Vein endothelial cell (primary cell): ENCODE data around the gene MEF2A. TPM values are rescaled to one million over a fixed set of nuclear protein-coding genes. Genes with fewer than 3 reads are reported as not detected.

Experiments used
- small RNA-seq: library from RNA; depleted of rRNA; stranded (forward); fragments of <200 nt; gene quantifications from one replicate; pipeline ENCODE3, GENCODE V24; 2012
- total RNA-seq: library from RNA; depleted of rRNA; stranded (reverse); fragments of >200 nt; gene quantifications from 2 replicates; pipeline ENCODE4 v1.2.3, GENCODE V29; 2012

The MEF2A gene
- total RNA-seq, result 48.0 and 53.5 TPM in 2 replicates

DNA sequence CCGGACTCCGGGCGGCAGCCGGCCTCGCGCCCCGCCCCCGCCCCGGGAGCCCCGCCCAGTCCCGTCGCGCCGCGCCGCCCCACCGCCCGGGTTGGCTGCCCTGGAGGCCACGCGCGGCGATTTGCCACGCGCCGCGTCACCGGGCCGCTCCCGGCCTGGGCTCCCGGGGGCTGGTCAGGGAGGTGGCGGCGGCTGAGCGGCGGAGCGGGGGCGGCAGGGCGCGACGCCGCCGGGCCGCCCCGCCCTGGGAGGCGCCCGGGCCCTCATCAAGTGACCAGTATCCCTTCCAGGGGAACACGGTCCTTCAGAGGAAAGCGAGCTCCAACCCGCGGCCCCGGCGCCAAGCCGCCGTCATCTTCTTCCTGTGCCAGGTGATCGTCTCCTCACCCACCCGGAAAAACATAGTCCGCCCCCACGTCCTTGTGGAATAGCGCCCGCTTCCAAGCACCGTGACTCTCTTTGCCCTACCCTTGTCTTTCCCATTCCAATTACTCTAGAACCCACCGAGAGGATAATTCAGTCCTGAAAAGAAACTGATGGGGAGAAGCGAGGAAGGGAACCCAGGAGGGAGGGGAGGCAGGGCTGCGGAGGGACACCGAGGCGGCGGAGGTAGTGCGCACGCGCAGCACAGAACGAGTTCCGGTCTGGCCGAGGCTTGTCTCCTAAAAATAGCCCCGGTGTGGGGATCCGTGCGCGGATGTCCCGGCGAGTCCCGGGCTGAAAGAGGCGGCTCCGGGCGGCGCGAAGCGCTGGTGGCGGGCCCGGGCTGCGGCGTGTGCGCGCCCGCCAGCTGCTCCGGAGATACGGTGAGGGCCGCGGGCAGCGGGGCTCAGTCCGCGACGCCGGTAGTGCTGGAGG, at the start of gene MEF2A:
Gene MEF2A, plus strand, starts transcription at position 686 of the 858 bp plus-strand sequence. CDS start 67,136 bp downstream, outside the sequence.

GRCh38 chr15:99733268-99734039, 167.7 kb downstream of the MEF2A start, which contains the start of gene LYSMD4:
Gene LYSMD4 (minus strand): TSS chr15:99733437. CDS start chr15:99731999, 1,438 bp downstream.

Small RNA genes lying within 50 kb of the gene (small RNA-seq; reads per million reads assigned to genes)
- not detected for gene RF00019

Other genes with a start within 250 kb of the MEF2A start
- 7.4 and 10.1 TPM in 2 replicates for gene LYSMD4, start 167.5 kb downstream of the MEF2A start, total RNA-seq